Activated CD4-positive, alpha-beta T cell treated with anti-CD3 and anti-CD28 coated beads for 36 hours (primary cell): ENCODE measurements around the gene NKX2-2. TPM values are rescaled to one million over a fixed set of nuclear protein-coding genes. Genes with fewer than 3 reads are reported as not detected.

Source experiments
- ATAC-seq: fragments of 200-7000 bp; cut with Tn5 transposase; one replicate; pipeline ENCODE4 v1.10.0; 2021; ENCODE audit warnings: mild to moderate bottlenecking, moderate library complexity
- CTCF ChIA-PET: fragments of 350-600 bp; sonication (Branson Sonifier 250); formaldehyde crosslinking; loops from one replicate; lab custom pipeline; 2021; ENCODE audit warnings: antibody characterized with exemption; lab: Charles Lee
- POLR2A ChIA-PET: fragments of 350-600 bp; sonication (Branson Sonifier 250); formaldehyde crosslinking; loops from one replicate; lab custom pipeline; 2021; ENCODE audit warnings: antibody characterized with exemption, inconsistent platforms; lab: Charles Lee
- DNase-seq: peaks from one replicate; pipeline ENCODE4 v3.0.0-alpha.2; 2020
- H3K27ac Mint-ChIP-seq: one replicate; pipeline ENCODE4 v1.8.0; 2021; ENCODE audit warnings: mixed read lengths
- H3K27me3 Mint-ChIP-seq: one replicate; pipeline ENCODE4 v1.8.0; 2021; ENCODE audit warnings: mixed read lengths
- H3K36me3 Mint-ChIP-seq: one replicate; pipeline ENCODE4 v1.8.0; 2021; ENCODE audit warnings: low read depth, mixed read lengths
- H3K4me1 Mint-ChIP-seq: one replicate; pipeline ENCODE4 v1.8.0; 2021; ENCODE audit warnings: mixed read lengths
- H3K4me3 Mint-ChIP-seq: one replicate; pipeline ENCODE4 v1.8.0; 2021; ENCODE audit warnings: mild to moderate bottlenecking, moderate library complexity, mixed read lengths
- H3K9me3 Mint-ChIP-seq: one replicate; pipeline ENCODE4 v1.8.0; 2021; ENCODE audit warnings: low read depth, mixed read lengths
- intact Hi-C, 2 experiments: fragments of 100-400 bp; cut with DNase I in 1 of 2; cut with micrococcal nuclease in 1 of 2; formaldehyde crosslinking; loops; one replicate each; pipeline versions ENCODE4 v1.14.2 to v1.15.1; 2022 to 2024; cut with DNase I, micrococcal nuclease
- total RNA-seq, 2 experiments: library from RNA; stranded (reverse); gene quantifications; one replicate each; pipeline ENCODE4 v1.2.3, GENCODE V29; 2021

Gene NKX2-2
- total RNA-seq, 2 experiments from 2014 or later: not detected

- H3K27me3 Mint-ChIP-seq: no peaks in the 10 kb centered on the region
- no peaks in the 10 kb centered on the region for H3K36me3 Mint-ChIP-seq
- no peak overlapping the region for H3K4me3 Mint-ChIP-seq
- DNase-seq: no peak
- POLR2A ChIA-PET: interaction anchor here (1.1 kb wide), 1 partner anchor 11 kb away, joined by 3 read pairs; no protein-coding TSS in a partner anchor
- intact Hi-C loops: no loop called here
- CTCF ChIA-PET: interaction anchor here (0.9 to 1.8 kb wide), 3 partner anchors 25 to 311 kb away, joined by 3 to 5 read pairs (median 4); no protein-coding TSS in a partner anchor
- no peak overlapping the region for H3K27ac Mint-ChIP-seq
- ATAC-seq: no peak
- H3K4me1 Mint-ChIP-seq: peaks cover 36% of the 10 kb centered on the region
- no peaks in the 10 kb centered on the region for H3K9me3 Mint-ChIP-seq
Measured at GRCh38 chr20:21546355-21546754, 32.5 kb upstream of the NKX2-2 start.

- CTCF ChIA-PET: interaction anchor here (1.2 kb wide), 1 partner anchor 30 kb away, joined by 5 read pairs; no protein-coding TSS in a partner anchor
- H3K27ac Mint-ChIP-seq: no peak overlapping the region
Measured at GRCh38 chr20:21539512-21539911, 25.6 kb upstream of the NKX2-2 start.

GRCh38 chr20:21534886-21535285, 21.0 kb upstream of the NKX2-2 start:
- Mint-ChIP-seq H3K36me3 (no peaks in the 10 kb centered on the region), H3K27me3 (peaks cover 19% of the 10 kb centered on the region), H3K4me3 (no peak overlapping the region), H3K27ac (no peak overlapping the region), H3K4me1 (peaks cover 2% of the 10 kb centered on the region), H3K9me3 (no peaks in the 10 kb centered on the region)
- CTCF ChIA-PET: interaction anchor here (1.1 kb wide), 1 partner anchor 25 kb away, joined by 3 read pairs; no protein-coding TSS in a partner anchor
- ATAC-seq (no peak), DNase-seq (no peak)
- POLR2A ChIA-PET: no interaction called here
- intact Hi-C loops: no loop called here

More at GRCh38 chr20:21539512-21539911, 25.6 kb upstream of the NKX2-2 start:
- no peaks in the 10 kb centered on the region for H3K36me3 Mint-ChIP-seq
- ATAC-seq (no peak), DNase-seq (no peak)
- peaks cover 10% of the 10 kb centered on the region for H3K27me3 Mint-ChIP-seq
- POLR2A ChIA-PET: no interaction called here
- intact Hi-C loops: no loop called here
- no peaks in the 10 kb centered on the region for H3K4me1 Mint-ChIP-seq
- no peaks in the 10 kb centered on the region for H3K9me3 Mint-ChIP-seq
- no peak overlapping the region for H3K4me3 Mint-ChIP-seq

GRCh38 chr20:21534453-21534852, 20.6 kb upstream of the NKX2-2 start:
- H3K4me1 Mint-ChIP-seq: peaks cover 2% of the 10 kb centered on the region
- H3K27me3 Mint-ChIP-seq: peaks cover 16% of the 10 kb centered on the region
- ChIA-PET POLR2A (no interaction called here), CTCF (interaction anchor here (1.1 kb wide), 1 partner anchor 25 kb away, joined by 3 read pairs; no protein-coding TSS in a partner anchor)
- no peak overlapping the region for H3K27ac Mint-ChIP-seq
- no peak overlapping the region for H3K4me3 Mint-ChIP-seq
- H3K9me3 Mint-ChIP-seq: no peaks in the 10 kb centered on the region
- DNase-seq (no peak), ATAC-seq (peak; percentile 44)
- no peaks in the 10 kb centered on the region for H3K36me3 Mint-ChIP-seq
- intact Hi-C loops: no loop called here

- DNase-seq: no peak
- CTCF ChIA-PET: interaction anchor here (0.6 to 2.3 kb wide), 11 partner anchors 9 to 86 kb away, joined by 3 to 31 read pairs (median 4); no protein-coding TSS in a partner anchor
- H3K36me3 Mint-ChIP-seq: no peaks in the 10 kb centered on the region
- H3K27me3 Mint-ChIP-seq: peaks cover 41% of the 10 kb centered on the region
- H3K4me1 Mint-ChIP-seq: peaks cover 2% of the 10 kb centered on the region
- POLR2A ChIA-PET: no interaction called here
- no peak for ATAC-seq
- intact Hi-C loops: loop anchor here (1.0 kb wide), 2 partner anchors 42 to 85 kb away; no protein-coding TSS in a partner anchor
- no peaks in the 10 kb centered on the region for H3K9me3 Mint-ChIP-seq
- H3K4me3 Mint-ChIP-seq: no peak overlapping the region
- H3K27ac Mint-ChIP-seq: no peak overlapping the region
Measured at GRCh38 chr20:21529863-21530262, 16.0 kb upstream of the NKX2-2 start.

- POLR2A ChIA-PET: no interaction called here
- DNase-seq: no peak
- peaks cover 2% of the 10 kb centered on the region for H3K4me1 Mint-ChIP-seq
- CTCF ChIA-PET: interaction anchor here (0.7 to 2.3 kb wide), 6 partner anchors 8 to 86 kb away, joined by 3 to 31 read pairs (median 6); no protein-coding TSS in a partner anchor
- no peaks in the 10 kb centered on the region for H3K9me3 Mint-ChIP-seq
- H3K27me3 Mint-ChIP-seq: peaks cover 46% of the 10 kb centered on the region
- no peaks in the 10 kb centered on the region for H3K36me3 Mint-ChIP-seq
- no peak overlapping the region for H3K27ac Mint-ChIP-seq
- ATAC-seq: no peak
- intact Hi-C loops: loop anchor here in 1 of 2 experiments (1.0 kb wide), 1 partner anchor 86 kb away; no protein-coding TSS in a partner anchor
- H3K4me3 Mint-ChIP-seq: no peak overlapping the region
Measured at GRCh38 chr20:21528870-21529269, 15.0 kb upstream of the NKX2-2 start.

- H3K4me1 Mint-ChIP-seq: peaks cover 2% of the 10 kb centered on the region
- H3K27ac Mint-ChIP-seq: no peak overlapping the region
- no peak overlapping the region for H3K4me3 Mint-ChIP-seq
- POLR2A ChIA-PET: no interaction called here
- CTCF ChIA-PET: interaction anchor here (0.6 to 2.3 kb wide), 6 partner anchors 9 to 1920 kb away, joined by 3 to 10 read pairs (median 4); no protein-coding TSS in a partner anchor
- H3K36me3 Mint-ChIP-seq: no peaks in the 10 kb centered on the region
- DNase-seq: no peak
- no peaks in the 10 kb centered on the region for H3K9me3 Mint-ChIP-seq
- intact Hi-C loops: no loop called here
- no peak for ATAC-seq
- H3K27me3 Mint-ChIP-seq: peaks cover 56% of the 10 kb centered on the region
Measured at GRCh38 chr20:21527908-21528307, 14.0 kb upstream of the NKX2-2 start.

GRCh38 chr20:21526776-21527175, 12.9 kb upstream of the NKX2-2 start:
- no peaks in the 10 kb centered on the region for H3K36me3 Mint-ChIP-seq
- H3K27me3 Mint-ChIP-seq: peaks cover 54% of the 10 kb centered on the region
- ATAC-seq: no peak
- intact Hi-C loops: no loop called here
- H3K4me1 Mint-ChIP-seq: peaks cover 2% of the 10 kb centered on the region
- CTCF ChIA-PET: no interaction called here
- no peak for DNase-seq
- H3K4me3 Mint-ChIP-seq: no peak overlapping the region
- POLR2A ChIA-PET: no interaction called here
- no peak overlapping the region for H3K27ac Mint-ChIP-seq
- H3K9me3 Mint-ChIP-seq: no peaks in the 10 kb centered on the region

- intact Hi-C loops: loop anchor here (2.0 to 5.0 kb wide), 2 partner anchors 181 to 1058 kb away; partner anchors contain the start of genes FOXA2 (in 1 of the 2) and PAX1 (in 1 of the 2)
- Mint-ChIP-seq H3K27ac (no peak overlapping the region), H3K27me3 (peaks cover 78% of the 10 kb centered on the region), H3K36me3 (no peaks in the 10 kb centered on the region), H3K4me1 (peaks cover 7% of the 10 kb centered on the region), H3K9me3 (no peaks in the 10 kb centered on the region), H3K4me3 (no peak overlapping the region)
- ATAC-seq: no peak
- DNase-seq: no peak
- CTCF ChIA-PET: interaction anchor here (1.0 to 2.7 kb wide), 4 partner anchors 15 to 48 kb away, joined by 3 to 16 read pairs (median 6); no protein-coding TSS in a partner anchor
- POLR2A ChIA-PET: no interaction called here
Measured at GRCh38 chr20:21523895-21524294, 10.0 kb upstream of the NKX2-2 start.

GRCh38 chr20:21523281-21523868, 9.5 kb upstream of the NKX2-2 start:
- H3K4me3 Mint-ChIP-seq: peak overlapping the region; percentile 24
- H3K27me3 Mint-ChIP-seq: peaks cover 80% of the 10 kb centered on the region
- DNase-seq (no peak), ATAC-seq (no peak)
- intact Hi-C loops: loop anchor here (2.0 to 5.0 kb wide), 2 partner anchors 181 to 1059 kb away; partner anchors contain the start of genes FOXA2 (in 1 of the 2) and PAX1 (in 1 of the 2)
- CTCF ChIA-PET: interaction anchor here (1.8 to 6.2 kb wide), 2 partner anchors 14 to 17 kb away, joined by 8 to 38 read pairs; no protein-coding TSS in a partner anchor
- H3K36me3 Mint-ChIP-seq: no peaks in the 10 kb centered on the region
- H3K9me3 Mint-ChIP-seq: no peaks in the 10 kb centered on the region
- peaks cover 7% of the 10 kb centered on the region for H3K4me1 Mint-ChIP-seq
- POLR2A ChIA-PET: no interaction called here
- H3K27ac Mint-ChIP-seq: no peak overlapping the region

- Mint-ChIP-seq H3K4me3 (peak overlapping the region; percentile 24), H3K9me3 (no peaks in the 10 kb centered on the region), H3K27me3 (peaks cover 84% of the 10 kb centered on the region), H3K36me3 (no peaks in the 10 kb centered on the region), H3K27ac (no peak overlapping the region), H3K4me1 (peaks cover 13% of the 10 kb centered on the region)
- no peak for ATAC-seq
- intact Hi-C loops: loop anchor here (2.0 to 5.0 kb wide), 2 partner anchors 182 to 1060 kb away; partner anchors contain the start of genes FOXA2 (in 1 of the 2) and PAX1 (in 1 of the 2)
- POLR2A ChIA-PET: no interaction called here
- CTCF ChIA-PET: interaction anchor here (1.1 to 6.2 kb wide), 2 partner anchors 16 to 93 kb away, joined by 3 to 38 read pairs; no protein-coding TSS in a partner anchor
- DNase-seq: peak; percentile 19
Measured at GRCh38 chr20:21522481-21523280, 8.8 kb upstream of the NKX2-2 start.
